AG09309 (cell line): ENCODE measurements around the gene CHRD.

Experiments
- DNase-seq: peaks from one replicate; pipeline ENCODE4 v3.0.0-alpha.2; 2010; ENCODE audit warnings: low read depth
- H3K4me3 ChIP-seq: 2 replicates; pipeline ENCODE4 v1.5.1; 2011; ENCODE audit warnings: mild to moderate bottlenecking, low read depth, low read length, moderate library complexity; ENCODE audit not compliant: control insufficient read depth
- CTCF ChIP-seq: IDR thresholded peaks from 2 replicates; pipeline ENCODE4 v1.5.1; 2011; ENCODE audit warnings: mild to moderate bottlenecking, low read depth, low read length, inconsistent platforms; ENCODE audit not compliant: insufficient read depth, control insufficient read depth; ENCODE audit errors: missing control alignments

CHRD gene

GRCh38 chr3:184384342-184384741, 4.5 kb downstream of the CHRD start:
- no peak for TF ChIP-seq CTCF

DNA sequence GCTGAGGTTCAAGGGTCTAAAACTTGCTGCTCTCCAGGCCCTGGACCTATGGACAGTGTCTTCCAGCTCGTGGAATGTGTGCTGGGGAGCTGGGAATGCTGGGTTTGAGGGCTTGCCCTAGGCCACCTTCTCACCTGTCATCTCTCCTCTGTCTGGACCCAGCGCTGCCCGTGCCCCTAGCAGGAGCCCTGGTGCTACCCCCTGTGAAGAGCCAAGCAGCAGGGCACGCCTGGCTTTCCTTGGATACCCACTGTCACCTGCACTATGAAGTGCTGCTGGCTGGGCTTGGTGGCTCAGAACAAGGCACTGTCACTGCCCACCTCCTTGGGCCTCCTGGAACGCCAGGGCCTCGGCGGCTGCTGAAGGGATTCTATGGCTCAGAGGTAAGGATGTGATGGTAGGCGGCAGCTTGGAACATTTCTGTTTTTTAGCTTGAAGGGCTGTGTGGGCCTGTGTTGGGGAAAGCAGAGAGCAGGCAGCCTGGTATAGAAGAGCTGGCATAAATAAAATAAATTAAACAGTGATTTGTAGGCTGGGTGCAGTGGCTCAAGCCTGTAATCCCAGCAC, 5.1 kb downstream of the CHRD start:
- TF ChIP-seq CTCF = no peak
- no peak overlapping the region for H3K4me3 ChIP-seq
- no peak for DNase-seq

More at GRCh38 chr3:184384342-184384741, 4.5 kb downstream of the CHRD start:
- DNase-seq = no peak
- no peak overlapping the region for H3K4me3 ChIP-seq

DNA sequence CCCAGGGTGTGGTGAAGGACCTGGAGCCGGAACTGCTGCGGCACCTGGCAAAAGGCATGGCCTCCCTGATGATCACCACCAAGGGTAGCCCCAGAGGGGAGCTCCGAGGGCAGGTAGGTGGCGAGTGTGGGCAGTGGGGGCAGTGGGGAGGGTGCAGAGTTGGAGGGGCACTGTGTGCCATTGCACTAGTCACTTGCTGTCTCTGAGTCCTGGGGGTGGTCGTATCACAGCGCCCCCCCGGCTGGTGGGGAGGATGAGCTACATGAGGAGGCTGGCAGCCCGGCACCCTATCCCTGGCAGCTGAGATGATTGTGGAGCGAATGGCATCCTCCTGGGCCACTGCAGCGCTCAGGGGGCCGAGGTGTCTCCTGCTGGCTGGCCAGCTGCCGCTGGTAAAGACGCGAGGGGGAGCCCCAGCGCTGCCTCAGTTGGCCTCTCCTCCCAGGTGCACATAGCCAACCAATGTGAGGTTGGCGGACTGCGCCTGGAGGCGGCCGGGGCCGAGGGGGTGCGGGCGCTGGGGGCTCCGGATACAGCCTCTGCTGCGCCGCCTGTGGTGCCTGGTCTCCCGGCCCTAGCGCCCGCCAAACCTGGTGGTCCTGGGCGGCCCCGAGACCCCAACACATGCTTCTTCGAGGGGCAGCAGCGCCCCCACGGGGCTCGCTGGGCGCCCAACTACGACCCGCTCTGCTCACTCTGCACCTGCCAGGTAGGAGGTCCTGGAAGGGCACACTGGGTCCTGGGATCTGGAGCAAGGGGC, 6.4 kb downstream of the CHRD start:
- H3K4me3 ChIP-seq = no peak overlapping the region
- no peak for TF ChIP-seq CTCF
- DNase-seq = no peak

GRCh38 chr3:184387174-184387714, 7.4 kb downstream of the CHRD start:
- no peak for DNase-seq
- TF ChIP-seq CTCF = no peak

GRCh38 chr3:184388164-184388935, 8.5 kb downstream of the CHRD start:
- no peak for TF ChIP-seq CTCF
- H3K4me3 ChIP-seq = no peak overlapping the region
- DNase-seq = no peak

More at GRCh38 chr3:184387174-184387714, 7.4 kb downstream of the CHRD start:
- no peak overlapping the region for H3K4me3 ChIP-seq

DNA sequence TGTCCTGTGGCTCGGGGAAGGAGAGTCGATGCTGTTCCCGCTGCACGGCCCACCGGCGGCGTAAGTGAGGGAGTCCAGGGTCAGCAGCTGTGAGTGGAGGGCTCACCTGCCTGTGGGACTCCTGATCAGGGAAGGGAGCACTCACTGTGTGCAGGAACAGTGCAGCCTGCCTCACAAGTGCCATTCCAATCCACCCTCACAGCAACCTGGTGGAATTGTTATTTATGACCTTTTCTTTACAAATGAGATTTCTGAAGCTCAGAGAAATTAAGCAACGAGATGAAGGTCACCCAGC, 9.0 kb downstream of the CHRD start:
- H3K4me3 ChIP-seq = no peak overlapping the region
- no peak for TF ChIP-seq CTCF
- no peak for DNase-seq
